ENCODE results near the gene PCSK6. TPM values are rescaled to one million over a fixed set of nuclear protein-coding genes. Genes with fewer than 3 reads are reported as not detected.

PCSK6 gene
- total RNA-seq, 4 donors from 2014 or later = 4.0 to 28.6 (median 17.5) TPM

DNA sequence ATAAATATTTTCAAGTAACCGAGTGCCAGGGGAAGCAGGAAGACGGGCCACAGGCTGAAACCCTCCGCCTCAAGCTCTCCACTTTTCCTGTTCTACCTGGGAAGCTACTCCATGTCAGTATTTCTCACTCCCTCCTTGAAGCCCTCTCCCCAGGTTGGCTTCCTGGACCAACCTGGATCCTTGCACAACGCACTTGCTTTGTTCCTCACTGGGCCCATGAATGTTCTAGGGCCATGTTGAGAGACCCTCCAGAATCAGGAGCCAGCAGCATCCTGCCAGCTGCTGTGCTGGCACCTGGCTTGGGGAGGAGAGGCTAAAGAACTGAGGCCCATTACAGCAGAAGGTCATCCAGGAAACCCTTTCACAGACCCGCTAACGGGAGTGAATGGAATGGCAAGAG, 115.2 kb downstream of the PCSK6 start:
- 95 to 96% methylated on average over 6 of the region's 6 CpGs for WGBS, 2 donors
- Histone ChIP-seq H3K36me3 (no peaks in the 10 kb centered on the region), H3K9me3 (no peaks in the 10 kb centered on the region), H3K27me3 (no peaks in the 10 kb centered on the region), H3K4me3 (replicated peaks in 1 of 3) (no peak overlapping the region), H3K27ac (no peak overlapping the region), H3K4me1 (no peaks in the 10 kb centered on the region)
- intact Hi-C loops (cut with DNase I) = no loop called here
- DNase-seq = no peak
- TF ChIP-seq POLR2A (IDR thresholded peaks at IDR 0.05) = no peak
- TF ChIP-seq, protein P1, sequence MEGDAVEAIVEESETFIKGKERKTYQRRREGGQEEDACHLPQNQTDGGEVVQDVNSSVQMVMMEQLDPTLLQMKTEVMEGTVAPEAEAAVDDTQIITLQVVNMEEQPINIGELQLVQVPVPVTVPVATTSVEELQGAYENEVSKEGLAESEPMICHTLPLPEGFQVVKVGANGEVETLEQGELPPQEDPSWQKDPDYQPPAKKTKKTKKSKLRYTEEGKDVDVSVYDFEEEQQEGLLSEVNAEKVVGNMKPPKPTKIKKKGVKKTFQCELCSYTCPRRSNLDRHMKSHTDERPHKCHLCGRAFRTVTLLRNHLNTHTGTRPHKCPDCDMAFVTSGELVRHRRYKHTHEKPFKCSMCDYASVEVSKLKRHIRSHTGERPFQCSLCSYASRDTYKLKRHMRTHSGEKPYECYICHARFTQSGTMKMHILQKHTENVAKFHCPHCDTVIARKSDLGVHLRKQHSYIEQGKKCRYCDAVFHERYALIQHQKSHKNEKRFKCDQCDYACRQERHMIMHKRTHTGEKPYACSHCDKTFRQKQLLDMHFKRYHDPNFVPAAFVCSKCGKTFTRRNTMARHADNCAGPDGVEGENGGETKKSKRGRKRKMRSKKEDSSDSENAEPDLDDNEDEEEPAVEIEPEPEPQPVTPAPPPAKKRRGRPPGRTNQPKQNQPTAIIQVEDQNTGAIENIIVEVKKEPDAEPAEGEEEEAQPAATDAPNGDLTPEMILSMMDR (IDR thresholded peaks at IDR 0.05) = no peak

DNA sequence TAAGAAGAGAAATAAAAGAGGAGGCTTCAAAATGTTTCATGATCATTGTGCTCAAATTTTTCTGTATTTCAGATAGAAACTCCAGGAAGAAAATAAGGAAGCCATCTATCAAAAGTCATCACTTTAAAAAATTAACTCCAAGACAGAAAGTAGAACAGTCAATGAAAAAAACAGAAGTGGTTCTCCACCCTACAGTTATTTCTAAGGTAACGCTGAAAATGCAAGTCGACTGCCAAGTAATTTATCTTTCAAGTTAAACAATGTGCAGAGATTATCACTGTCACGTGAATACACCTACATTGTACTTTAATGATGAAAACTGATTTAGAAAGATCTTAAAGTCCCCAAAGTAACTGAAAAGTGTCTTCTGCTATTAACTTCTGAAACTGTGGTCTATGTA, 115.9 kb downstream of the PCSK6 start:
- WGBS, 2 donors = 55 to 58% methylated on average over 3 of the region's 3 CpGs

DNA sequence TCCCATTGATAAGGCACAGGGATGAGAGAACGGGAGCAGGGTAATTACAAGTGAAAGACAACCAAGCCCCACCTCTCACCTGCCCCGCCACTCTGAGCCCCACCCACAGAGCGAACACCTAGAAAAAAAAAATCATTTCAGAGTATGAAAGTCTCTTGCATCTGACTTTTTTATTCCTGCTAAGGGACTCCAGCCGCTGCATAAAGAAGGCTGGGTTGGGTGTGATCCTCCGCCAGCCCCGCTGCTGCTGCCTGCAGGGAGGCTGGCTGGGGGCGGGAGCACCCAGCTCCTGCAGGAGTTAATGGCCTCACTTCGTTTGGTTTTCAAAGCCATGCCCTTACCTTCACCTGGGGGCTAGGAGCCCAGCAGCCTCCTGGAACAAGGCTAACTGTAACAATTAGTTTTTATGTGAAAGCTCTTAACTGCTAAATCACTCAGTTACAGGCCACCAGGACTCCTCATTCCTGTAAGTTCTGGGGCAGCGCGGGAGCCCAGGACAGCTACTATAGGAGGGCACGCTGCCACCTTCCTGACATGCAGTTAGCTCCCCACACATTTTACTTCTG, 116.5 kb downstream of the PCSK6 start:
- 50 to 53% methylated on average over 10 to 11 of the region's 11 CpGs for WGBS, 2 donors
- H3K4me3 ChIP-seq (replicated peaks in 1 of 3) = no peak overlapping the region
- H3K36me3 ChIP-seq = no peaks in the 10 kb centered on the region
- no peak for DNase-seq
- H3K27me3 ChIP-seq = no peaks in the 10 kb centered on the region
- no peaks in the 10 kb centered on the region for H3K9me3 ChIP-seq
- intact Hi-C loops (cut with DNase I) = no loop called here
- TF ChIP-seq, protein P1 (IDR thresholded peaks at IDR 0.05) = no peak
- TF ChIP-seq POLR2A (IDR thresholded peaks at IDR 0.05) = no peak
- no peaks in the 10 kb centered on the region for H3K4me1 ChIP-seq
- H3K27ac ChIP-seq = no peak overlapping the region

More for the DNA sequence above, 115.9 kb downstream of the PCSK6 start:
- no peak overlapping the region for H3K4me3 ChIP-seq (replicated peaks in 1 of 3)
- intact Hi-C loops (cut with DNase I) = no loop called here
- no peak for DNase-seq
- no peak for TF ChIP-seq POLR2A (IDR thresholded peaks at IDR 0.05)
- TF ChIP-seq, protein P1 (IDR thresholded peaks at IDR 0.05) = no peak
- no peaks in the 10 kb centered on the region for H3K36me3 ChIP-seq
- H3K4me1 ChIP-seq = no peaks in the 10 kb centered on the region
- H3K9me3 ChIP-seq = no peaks in the 10 kb centered on the region
- H3K27ac ChIP-seq = no peak overlapping the region
- H3K27me3 ChIP-seq = no peaks in the 10 kb centered on the region

DNA sequence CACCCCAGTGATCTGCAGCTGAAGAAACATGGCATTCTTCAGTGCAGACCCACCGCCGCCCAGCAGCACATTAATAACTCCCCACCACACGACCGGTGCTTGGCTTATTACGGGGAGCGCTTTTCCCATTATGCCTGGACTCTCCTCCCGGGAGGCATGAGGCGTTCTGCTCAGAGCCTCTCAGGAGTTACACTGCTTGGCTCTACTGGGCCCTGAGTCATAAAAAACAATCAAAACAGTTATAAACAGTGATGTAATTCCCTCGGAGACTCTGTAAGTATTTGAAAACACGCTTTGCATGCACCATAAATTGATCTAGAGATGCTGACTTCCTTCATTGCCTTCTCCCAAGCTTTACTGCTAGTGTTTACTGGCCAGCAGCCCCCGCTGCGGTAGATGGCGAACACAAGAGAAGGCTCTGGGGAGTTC, 117.3 kb downstream of the PCSK6 start:
- Histone ChIP-seq H3K36me3 (no peaks in the 10 kb centered on the region), H3K27ac (no peak overlapping the region), H3K4me1 (no peaks in the 10 kb centered on the region), H3K4me3 (replicated peaks in 1 of 3) (no peak overlapping the region), H3K9me3 (no peaks in the 10 kb centered on the region), H3K27me3 (no peaks in the 10 kb centered on the region)
- 75 to 92% methylated on average over 13 of the region's 13 CpGs for WGBS, 2 donors
- TF ChIP-seq POLR2A (IDR thresholded peaks at IDR 0.05) = no peak
- TF ChIP-seq, protein P1 (IDR thresholded peaks at IDR 0.05) = no peak
- no peak for DNase-seq
- intact Hi-C loops (cut with DNase I) = no loop called here

DNA sequence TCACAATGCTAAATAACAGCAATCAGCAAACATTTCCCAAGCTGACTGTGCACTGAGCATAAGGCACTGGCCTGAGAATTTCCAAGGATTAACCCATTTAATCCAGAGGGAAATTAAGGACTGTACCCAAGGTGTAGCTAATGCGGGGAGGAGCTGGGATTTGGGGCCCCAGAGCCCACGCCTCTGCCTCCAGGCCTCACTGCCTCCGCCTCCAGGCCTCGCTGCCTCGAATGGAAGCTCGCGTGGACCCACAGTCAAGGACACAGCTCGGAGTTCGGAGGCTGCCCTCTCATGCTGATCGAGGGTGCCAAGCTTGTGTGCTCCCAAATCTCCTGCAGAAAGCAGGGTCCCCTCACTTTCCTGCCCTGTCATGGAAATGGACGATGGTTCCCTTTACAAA, 118.0 kb downstream of the PCSK6 start:
- H3K27me3 ChIP-seq = no peaks in the 10 kb centered on the region
- no peaks in the 10 kb centered on the region for H3K36me3 ChIP-seq
- no peaks in the 10 kb centered on the region for H3K4me1 ChIP-seq
- no peaks in the 10 kb centered on the region for H3K9me3 ChIP-seq
- no peak overlapping the region for H3K4me3 ChIP-seq (replicated peaks in 1 of 3)
- no peak for DNase-seq
- intact Hi-C loops (cut with DNase I) = no loop called here
- 91 to 98% methylated on average over 7 to 11 of the region's 11 CpGs for WGBS, 2 donors
- TF ChIP-seq, protein P1 (IDR thresholded peaks at IDR 0.05) = no peak
- TF ChIP-seq POLR2A (IDR thresholded peaks at IDR 0.05) = no peak
- H3K27ac ChIP-seq = no peak overlapping the region
